ENCODE data around the gene KLHDC2.
"Not testable (repeated sequence)": the region's sequence is repeated elsewhere in the genome, so short reads cannot be mapped to it uniquely, and the experiment has no call there.

Gene KLHDC2

DNA sequence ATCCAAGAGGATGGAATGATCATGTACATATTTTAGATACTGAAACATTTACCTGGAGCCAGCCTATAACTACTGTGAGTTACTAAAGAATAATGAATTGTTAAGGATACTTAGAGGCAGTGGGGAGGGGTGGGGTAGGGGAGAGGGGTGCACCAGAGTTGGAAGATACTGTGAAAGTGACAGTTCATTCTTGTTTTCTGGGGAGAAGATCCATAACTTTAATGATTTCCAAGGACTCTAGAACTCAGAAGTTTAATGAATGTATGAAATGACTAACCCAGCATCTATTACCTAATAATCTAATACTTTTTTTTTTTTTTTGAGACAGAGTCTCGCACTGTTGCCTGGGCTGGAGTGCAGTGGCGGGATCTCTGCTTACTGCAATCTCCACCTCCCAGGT is 10.5 kb downstream of the KLHDC2 start:
- no peak for DNase-seq (ENCODE audit: low read depth in 2 of 2, low spot score in 1 of 2)

DNA sequence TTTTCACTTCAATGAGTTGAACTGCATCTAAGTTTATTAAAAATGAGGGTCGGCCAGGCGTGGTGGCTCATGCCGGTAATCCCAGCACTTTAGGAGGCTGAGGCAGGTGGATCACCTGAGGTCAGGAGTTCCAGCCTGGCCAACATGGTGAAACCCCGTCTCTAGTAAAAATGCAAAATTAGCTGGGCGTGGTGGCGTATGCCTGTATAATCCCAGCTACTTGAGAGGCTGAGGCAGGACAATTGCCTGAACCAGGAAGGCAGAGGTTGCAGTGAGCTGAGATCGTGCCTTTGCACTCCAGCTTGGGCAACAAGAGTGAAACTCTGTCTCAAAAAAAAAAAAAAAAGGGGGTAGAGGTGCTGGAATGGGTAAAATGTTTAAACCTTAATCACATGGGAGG is 13.1 kb downstream of the KLHDC2 start:
- not testable (repeated sequence) for DNase-seq (ENCODE audit: low read depth in 2 of 2, low spot score in 1 of 2)

DNA sequence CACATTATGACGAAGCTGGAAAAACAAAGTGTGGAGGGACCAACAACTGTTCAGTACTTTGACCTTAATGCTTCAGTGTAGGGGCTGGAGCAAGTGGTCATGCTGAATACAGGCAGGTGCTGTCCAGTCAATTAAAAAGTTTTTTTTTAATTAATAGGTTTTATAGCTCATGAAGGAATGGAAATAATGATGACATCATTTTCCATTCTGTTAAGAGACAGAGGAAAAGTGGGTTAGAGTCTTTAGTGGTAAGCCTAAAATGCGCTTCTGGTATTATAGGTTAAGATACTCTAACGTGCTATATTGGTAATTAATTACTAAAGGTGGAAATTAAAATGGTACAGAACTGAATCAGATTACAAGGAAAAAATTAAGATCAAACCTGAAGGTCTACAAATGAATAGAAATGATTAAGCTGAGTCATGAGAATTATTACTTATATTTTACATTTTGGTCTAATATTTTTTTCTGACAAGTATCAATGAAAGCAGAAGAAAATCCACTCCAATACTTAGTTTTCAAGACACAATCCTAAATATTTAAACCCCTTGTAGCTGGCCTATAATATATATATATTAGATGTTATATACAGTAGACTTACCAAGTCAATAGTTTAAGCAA is 15.6 kb downstream of the KLHDC2 start:
- DNase-seq (ENCODE audit: low read depth in 2 of 2, low spot score in 1 of 2) = no peak

DNA sequence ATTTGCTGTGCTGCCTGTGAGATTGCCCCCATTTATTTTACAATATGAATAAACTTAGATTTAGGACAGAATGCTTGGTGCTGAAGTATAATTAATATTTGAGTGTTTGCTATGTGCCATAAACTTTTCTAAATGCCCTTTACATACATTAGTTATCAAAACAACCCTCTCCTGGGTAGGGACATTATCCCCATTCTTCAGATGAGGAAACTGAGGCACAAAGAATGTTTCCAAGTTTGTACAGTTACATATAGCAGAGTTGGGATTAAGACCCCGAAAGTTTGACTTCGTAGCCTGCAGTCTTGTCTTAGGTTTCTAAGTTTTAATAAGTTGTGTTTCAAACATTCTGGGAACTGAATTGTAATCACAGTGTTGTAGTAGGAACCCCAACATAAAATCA is 18.4 kb downstream of the KLHDC2 start:
- DNase-seq (ENCODE audit: low read depth in 2 of 2, low spot score in 1 of 2) = no peak

DNA sequence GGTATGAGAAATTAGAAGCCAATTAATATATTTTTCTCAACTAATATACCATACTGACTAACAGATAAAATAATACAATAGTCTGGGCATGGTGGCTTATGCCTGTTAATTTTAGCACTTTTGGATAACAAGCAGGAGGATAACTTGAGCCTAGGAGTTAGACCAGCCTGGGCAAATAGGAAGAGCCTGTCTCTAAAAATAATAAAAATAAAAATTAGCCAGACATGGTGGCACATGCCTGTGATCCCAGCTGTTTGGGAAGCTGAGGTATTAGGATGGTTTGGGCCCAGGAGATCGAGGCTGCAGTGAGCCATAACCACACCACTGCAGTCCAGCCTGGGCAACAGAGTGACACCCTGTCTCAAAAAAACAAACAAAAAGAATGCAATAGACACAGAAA is 24.7 kb downstream of the KLHDC2 start:
- no peak for DNase-seq (ENCODE audit: low read depth in 2 of 2, low spot score in 1 of 2)

DNA sequence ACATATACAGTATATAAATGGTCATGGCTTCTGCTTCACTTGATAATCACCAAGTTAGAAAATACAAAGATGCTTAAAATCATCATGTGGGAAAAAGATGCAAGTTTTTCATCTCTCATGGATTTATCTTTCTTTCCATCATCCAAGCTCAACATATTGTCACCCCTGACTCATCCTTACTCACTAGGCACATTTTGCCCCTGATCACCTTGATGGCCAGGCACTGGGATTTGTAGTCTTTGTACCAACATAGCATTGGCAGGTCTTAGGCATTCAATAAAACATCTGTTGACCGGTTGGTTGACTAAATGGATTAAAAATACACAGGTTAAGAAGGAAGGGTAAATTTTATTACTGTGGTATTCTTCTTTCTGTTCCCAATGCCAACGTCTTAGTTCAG is 28.1 kb downstream of the KLHDC2 start:
- no peak for DNase-seq (ENCODE audit: low read depth in 2 of 2, low spot score in 1 of 2)

DNA sequence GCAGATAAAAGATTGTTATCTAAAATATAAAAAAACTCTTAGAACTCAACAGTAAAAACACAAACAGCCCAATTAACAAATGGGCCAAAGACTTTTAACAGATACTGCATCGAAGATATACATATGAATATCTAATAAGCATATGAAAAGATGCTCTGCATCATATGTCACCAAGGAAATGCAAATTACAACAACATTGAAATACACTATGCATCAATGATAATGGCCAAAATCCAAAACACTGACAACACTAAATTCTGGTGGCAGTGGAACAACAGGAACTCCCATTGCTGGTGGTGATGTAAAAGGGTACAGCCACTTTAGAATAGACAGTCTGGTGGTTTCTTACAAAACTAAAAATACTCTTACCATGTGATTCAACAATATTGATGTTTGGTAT is 40.8 kb downstream of the KLHDC2 start:
- DNase-seq (ENCODE audit: low read depth in 2 of 2, low spot score in 1 of 2) = no peak

DNA sequence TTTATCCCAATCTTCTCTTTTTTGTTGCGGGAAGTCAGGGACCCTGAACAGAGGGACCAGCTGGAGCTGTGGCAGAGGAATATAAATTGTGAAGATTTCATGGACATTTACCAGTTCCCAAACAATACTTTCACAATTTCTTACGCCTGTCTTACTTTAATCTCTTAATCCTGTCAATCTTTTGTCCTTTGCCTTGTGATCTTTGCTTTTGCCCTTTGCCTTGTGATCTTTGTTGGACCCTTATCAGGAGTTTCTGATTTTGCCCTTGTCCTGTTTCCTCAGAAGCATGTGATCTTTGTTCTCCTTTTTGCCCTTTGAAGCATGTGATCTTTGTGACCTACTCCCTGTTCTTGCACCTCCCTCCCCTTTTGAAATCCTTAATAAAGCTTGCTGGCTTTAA is 48.2 kb downstream of the KLHDC2 start:
- not testable (repeated sequence) for DNase-seq (ENCODE audit: low read depth in 2 of 2, low spot score in 1 of 2)

DNA sequence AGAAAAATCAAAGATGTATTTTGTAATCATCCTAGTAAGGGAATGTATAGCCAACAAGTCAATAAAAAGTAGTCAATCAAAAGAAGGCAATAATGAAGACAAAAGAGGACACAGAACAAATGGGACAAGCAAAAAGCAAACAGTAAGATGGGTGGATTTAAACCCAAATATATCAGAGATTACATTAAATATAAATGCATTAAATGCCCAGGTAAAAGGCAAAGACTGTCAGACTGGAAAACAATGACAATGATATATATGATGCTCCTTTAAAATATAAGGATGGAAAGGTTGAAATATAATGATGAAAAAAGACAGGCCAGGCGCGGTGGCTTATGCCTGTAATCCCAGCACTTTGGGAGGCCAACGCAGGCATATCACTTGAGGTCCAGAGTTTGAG is 48.9 kb downstream of the KLHDC2 start:
- DNase-seq (ENCODE audit: low read depth in 2 of 2, low spot score in 1 of 2) = no peak

DNA sequence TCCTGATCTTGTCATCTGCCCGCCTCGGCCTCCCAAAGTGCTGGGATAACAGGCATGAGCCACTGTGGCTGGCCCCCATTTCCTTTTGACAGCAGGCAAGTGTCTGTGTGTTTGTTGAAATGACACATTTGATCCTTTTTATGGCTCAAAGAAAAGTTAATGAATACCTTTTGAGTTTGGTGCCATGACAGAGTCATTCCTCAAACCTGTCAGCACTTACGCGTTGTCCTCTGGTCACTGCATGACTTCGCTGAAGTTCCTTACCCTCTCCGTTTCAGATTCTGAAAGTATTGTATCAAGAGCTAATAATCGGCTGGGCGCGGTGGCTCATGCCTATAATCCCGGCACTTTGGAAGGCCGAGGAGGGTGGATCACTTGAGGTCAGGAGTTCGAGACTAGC is 52.2 kb downstream of the KLHDC2 start:
- DNase-seq (ENCODE audit: low read depth in 2 of 2, low spot score in 1 of 2) = no peak

DNA sequence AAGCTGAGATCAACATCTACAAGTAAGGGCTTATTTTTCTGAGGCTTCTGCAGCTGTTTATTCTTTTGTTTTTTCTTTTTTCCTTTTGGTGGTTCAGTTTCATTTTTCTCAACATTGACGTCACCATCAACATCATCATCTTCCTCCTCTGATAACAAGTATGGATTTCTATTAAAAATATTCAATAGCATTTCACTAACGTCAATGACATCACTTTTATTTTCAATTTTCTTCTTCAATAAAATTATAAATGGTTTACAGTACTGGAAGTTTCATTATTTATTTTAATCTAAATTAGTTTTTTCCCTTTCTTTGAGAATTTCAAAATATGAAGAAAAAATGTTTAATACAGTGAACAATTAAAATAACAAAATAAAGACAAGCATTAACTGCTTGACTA is 60.7 kb downstream of the KLHDC2 start:
- DNase-seq (ENCODE audit: low read depth in 2 of 2, low spot score in 1 of 2) = no peak

All from stimulated activated CD8-positive, alpha-beta memory T cell treated with anti-CD3 and anti-CD28 coated beads, Interleukin-4, amount 100 ng/mL, for 4 hours (primary cell).